ENCODE measurements around the gene ANKRD33B. TPM values are rescaled to one million over a fixed set of nuclear protein-coding genes. Genes with fewer than 3 reads are reported as not detected.

The ANKRD33B gene
- total RNA-seq, 1 donor from 2014 or later: 2.2 TPM

GRCh38 chr5:10676946-10677345 lies 113.1 kb downstream of the ANKRD33B start:
- Histone ChIP-seq H3K4me3 (no peak overlapping the region), H3K9ac (no peak overlapping the region), H3K36me3 (no peaks in the 10 kb centered on the region), H3K27ac (no peak overlapping the region), H3K27me3 (no peaks in the 10 kb centered on the region), H3K4me1 (no peaks in the 10 kb centered on the region), H3K4me2 (no peak overlapping the region), H3F3A (ENCODE audit: low read depth) (no peaks in the 10 kb centered on the region), H3K9me3 (ENCODE audit: low read depth) (no peaks in the 10 kb centered on the region), H3K79me2 (ENCODE audit: low read depth) (no peaks in the 10 kb centered on the region), H2AFZ (replicated peaks) (no peak overlapping the region), H4K20me1 (ENCODE audit: low read depth) (no peaks in the 10 kb centered on the region)
- H3K9me3 Mint-ChIP-seq: peaks cover 2% of the 10 kb centered on the region
- no peaks in the 10 kb centered on the region for H3K4me1 Mint-ChIP-seq
- no peak for DNase-seq (ENCODE audit: low spot score)
- no peak overlapping the region for H3K27ac Mint-ChIP-seq
- H3K27me3 Mint-ChIP-seq (ENCODE audit: insufficient read depth, low read depth): peaks cover 2% of the 10 kb centered on the region
- no peak for TF ChIP-seq EZH2phosphoT487 (IDR thresholded peaks at IDR 0.05)
- TF ChIP-seq, protein P1, sequence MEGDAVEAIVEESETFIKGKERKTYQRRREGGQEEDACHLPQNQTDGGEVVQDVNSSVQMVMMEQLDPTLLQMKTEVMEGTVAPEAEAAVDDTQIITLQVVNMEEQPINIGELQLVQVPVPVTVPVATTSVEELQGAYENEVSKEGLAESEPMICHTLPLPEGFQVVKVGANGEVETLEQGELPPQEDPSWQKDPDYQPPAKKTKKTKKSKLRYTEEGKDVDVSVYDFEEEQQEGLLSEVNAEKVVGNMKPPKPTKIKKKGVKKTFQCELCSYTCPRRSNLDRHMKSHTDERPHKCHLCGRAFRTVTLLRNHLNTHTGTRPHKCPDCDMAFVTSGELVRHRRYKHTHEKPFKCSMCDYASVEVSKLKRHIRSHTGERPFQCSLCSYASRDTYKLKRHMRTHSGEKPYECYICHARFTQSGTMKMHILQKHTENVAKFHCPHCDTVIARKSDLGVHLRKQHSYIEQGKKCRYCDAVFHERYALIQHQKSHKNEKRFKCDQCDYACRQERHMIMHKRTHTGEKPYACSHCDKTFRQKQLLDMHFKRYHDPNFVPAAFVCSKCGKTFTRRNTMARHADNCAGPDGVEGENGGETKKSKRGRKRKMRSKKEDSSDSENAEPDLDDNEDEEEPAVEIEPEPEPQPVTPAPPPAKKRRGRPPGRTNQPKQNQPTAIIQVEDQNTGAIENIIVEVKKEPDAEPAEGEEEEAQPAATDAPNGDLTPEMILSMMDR (IDR thresholded peaks at IDR 0.05): no peak
- TF ChIP-seq EZH2 (IDR thresholded peaks at IDR 0.05): no peak
- peaks cover 23% of the 10 kb centered on the region for H3K36me3 Mint-ChIP-seq
- no peak overlapping the region for H3K4me3 Mint-ChIP-seq

- Mint-ChIP-seq H3K36me3 (peaks cover 26% of the 10 kb centered on the region), H3K27me3 (ENCODE audit: insufficient read depth, low read depth) (peaks cover 2% of the 10 kb centered on the region), H3K27ac (no peak overlapping the region), H3K4me3 (no peak overlapping the region), H3K9me3 (peaks cover 2% of the 10 kb centered on the region), H3K4me1 (no peaks in the 10 kb centered on the region)
- Histone ChIP-seq H4K20me1 (ENCODE audit: low read depth) (no peaks in the 10 kb centered on the region), H3K9me3 (ENCODE audit: low read depth) (no peaks in the 10 kb centered on the region), H2AFZ (replicated peaks) (no peak overlapping the region), H3K79me2 (ENCODE audit: low read depth) (no peaks in the 10 kb centered on the region), H3K27me3 (no peaks in the 10 kb centered on the region), H3K4me3 (no peak overlapping the region), H3K4me1 (no peaks in the 10 kb centered on the region), H3K9ac (no peak overlapping the region), H3K4me2 (no peak overlapping the region), H3F3A (ENCODE audit: low read depth) (no peaks in the 10 kb centered on the region), H3K27ac (no peak overlapping the region), H3K36me3 (no peaks in the 10 kb centered on the region)
- TF ChIP-seq, protein P1 (IDR thresholded peaks at IDR 0.05): no peak
- TF ChIP-seq EZH2phosphoT487 (IDR thresholded peaks at IDR 0.05): no peak
- no peak for TF ChIP-seq EZH2 (IDR thresholded peaks at IDR 0.05)
- DNase-seq (ENCODE audit: low spot score): no peak
These were observed 113.7 kb downstream of the ANKRD33B start for GRCh38 chr5:10677533-10677932.

DNA sequence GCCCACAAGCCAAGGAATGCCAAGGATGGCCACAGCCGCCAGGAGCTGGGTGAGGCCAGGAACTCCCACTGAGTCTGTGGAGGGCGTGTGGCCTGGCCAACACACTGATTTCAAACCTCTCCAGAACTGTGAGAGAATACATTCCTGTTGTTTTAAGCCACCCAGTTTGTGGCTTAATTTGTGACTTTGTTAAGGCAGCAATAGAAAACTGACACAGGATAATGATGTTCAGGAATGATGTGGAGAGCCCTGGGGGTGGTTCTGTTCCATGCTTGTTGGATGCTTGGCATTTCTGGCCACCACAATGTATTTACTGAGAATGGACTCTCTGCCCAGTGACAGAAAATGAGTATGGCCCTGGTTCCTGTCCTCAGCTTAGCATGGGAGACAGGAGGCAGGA lies 114.4 kb downstream of the ANKRD33B start:
- Mint-ChIP-seq H3K4me3 (no peak overlapping the region), H3K36me3 (peaks cover 27% of the 10 kb centered on the region), H3K27me3 (ENCODE audit: insufficient read depth, low read depth) (peaks cover 2% of the 10 kb centered on the region), H3K27ac (no peak overlapping the region), H3K9me3 (peaks cover 2% of the 10 kb centered on the region), H3K4me1 (no peaks in the 10 kb centered on the region)
- Histone ChIP-seq H3K4me2 (no peak overlapping the region), H3K4me1 (no peaks in the 10 kb centered on the region), H4K20me1 (ENCODE audit: low read depth) (no peaks in the 10 kb centered on the region), H3F3A (ENCODE audit: low read depth) (no peaks in the 10 kb centered on the region), H3K79me2 (ENCODE audit: low read depth) (no peaks in the 10 kb centered on the region), H3K27ac (no peak overlapping the region), H3K27me3 (no peaks in the 10 kb centered on the region), H3K9ac (no peak overlapping the region), H2AFZ (replicated peaks) (no peak overlapping the region), H3K36me3 (no peaks in the 10 kb centered on the region), H3K9me3 (ENCODE audit: low read depth) (no peaks in the 10 kb centered on the region), H3K4me3 (no peak overlapping the region)
- TF ChIP-seq, protein P1 (IDR thresholded peaks at IDR 0.05): no peak
- TF ChIP-seq EZH2phosphoT487 (IDR thresholded peaks at IDR 0.05): no peak
- no peak for TF ChIP-seq EZH2 (IDR thresholded peaks at IDR 0.05)
- DNase-seq (ENCODE audit: low spot score): no peak

Measured in neural progenitor cell (in vitro differentiated cells).